Caco-2 (cell line): ENCODE measurements around the gene GABRQ. TPM values are rescaled to one million over a fixed set of nuclear protein-coding genes. Genes with fewer than 3 reads are reported as not detected.

ENCODE experiments used
- BruUV-seq: library from RNA; stranded (reverse); fragments of 400-500 nt; replicated peaks from 2 replicates; lab custom pipeline; 2021; lab: Mats Ljungman, UMichigan
- CTCF ChIA-PET: fragments of 300-600 bp; sonication (Branson Sonifier 250); formaldehyde crosslinking; loops from one replicate; lab custom pipeline; 2022; ENCODE audit warnings: antibody characterized with exemption; lab: Charles Lee
- POLR2A ChIA-PET: fragments of 300-600 bp; sonication (Branson Sonifier 250); formaldehyde crosslinking; loops from one replicate; lab custom pipeline; 2022; ENCODE audit warnings: antibody characterized with exemption; lab: Charles Lee
- DNase-seq, 2 experiments: peaks; one replicate each; pipeline versions ENCODE4 v3.0.0 to v3.0.0-alpha.2; 2020 to 2022
- H3K27me3 ChIP-seq: replicated peaks from 2 replicates; pipeline ENCODE4 v1.6.0; 2011; ENCODE audit warnings: low read length; ENCODE audit not compliant: control insufficient read depth, insufficient read depth
- H3K36me3 ChIP-seq: 2 replicates; pipeline ENCODE4 v1.5.1; 2011; ENCODE audit warnings: low read length; ENCODE audit not compliant: control insufficient read depth, insufficient read depth
- H3K4me1 ChIP-seq: fragments of 250-450 bp; sonication (Bioruptor Pico); 2 replicates; pipeline ENCODE4 v1.5.1; 2020; ENCODE audit warnings: mild to moderate bottlenecking
- H3K4me3 ChIP-seq: 2 replicates; pipeline ENCODE4 v1.5.1; 2011; ENCODE audit warnings: low read depth, mild to moderate bottlenecking, control low read depth, low read length
- H3K9me3 ChIP-seq: fragments of 250-450 bp; sonication (Bioruptor Pico); 2 replicates; pipeline ENCODE4 v1.5.1; 2020; ENCODE audit warnings: mild to moderate bottlenecking, moderate library complexity
- H3K27ac Mint-ChIP-seq: one replicate; pipeline ENCODE4 v1.8.0; 2022; ENCODE audit warnings: mixed read lengths; ENCODE audit not compliant: unreplicated experiment
- H3K27me3 Mint-ChIP-seq: one replicate; pipeline ENCODE4 v1.8.0; 2022; ENCODE audit warnings: mixed read lengths; ENCODE audit not compliant: insufficient read depth, unreplicated experiment
- H3K36me3 Mint-ChIP-seq: one replicate; pipeline ENCODE4 v1.8.0; 2022; ENCODE audit warnings: mild to moderate bottlenecking, mixed read lengths; ENCODE audit not compliant: insufficient read depth, unreplicated experiment
- H3K4me1 Mint-ChIP-seq: one replicate; pipeline ENCODE4 v1.8.0; 2022; ENCODE audit warnings: low read depth, mixed read lengths; ENCODE audit not compliant: unreplicated experiment
- H3K4me3 Mint-ChIP-seq: one replicate; pipeline ENCODE4 v1.8.0; 2022; ENCODE audit warnings: mild to moderate bottlenecking, moderate library complexity, mixed read lengths; ENCODE audit not compliant: unreplicated experiment
- H3K9me3 Mint-ChIP-seq: one replicate; pipeline ENCODE4 v1.8.0; 2022; ENCODE audit warnings: mixed read lengths; ENCODE audit not compliant: unreplicated experiment
- intact Hi-C: fragments of 100-400 bp; cut with micrococcal nuclease; formaldehyde crosslinking; loops from one replicate; pipeline ENCODE4 v1.10.0; 2022; ENCODE audit not compliant: unreplicated experiment
- total RNA-seq: library from RNA; stranded (reverse); gene quantifications from 2 replicates; pipeline ENCODE4 v1.2.3, GENCODE V29; 2022
- TF ChIP-seq, protein P1 (sequence below), 2 experiments: fragments of 200-600 bp in 1 of 2; IDR thresholded peaks; 1 replicate in 1 of 2; 2 replicates in 1 of 2; pipeline versions ENCODE4 v1.5.1 to v1.8.0; 2011 to 2022; ENCODE audit warnings: antibody characterized with exemption in 1 of 2, control low read depth in 1 of 2, inconsistent platforms in 1 of 2, low read depth in 1 of 2, low read length in 1 of 2, mild to moderate bottlenecking in 1 of 2, moderate library complexity in 1 of 2; ENCODE audit not compliant: insufficient read depth in 1 of 2, severe bottlenecking in 1 of 2, unreplicated experiment in 1 of 2

GABRQ gene
- total RNA-seq, 1 experiment from 2014 or later, result not detected

DNA sequence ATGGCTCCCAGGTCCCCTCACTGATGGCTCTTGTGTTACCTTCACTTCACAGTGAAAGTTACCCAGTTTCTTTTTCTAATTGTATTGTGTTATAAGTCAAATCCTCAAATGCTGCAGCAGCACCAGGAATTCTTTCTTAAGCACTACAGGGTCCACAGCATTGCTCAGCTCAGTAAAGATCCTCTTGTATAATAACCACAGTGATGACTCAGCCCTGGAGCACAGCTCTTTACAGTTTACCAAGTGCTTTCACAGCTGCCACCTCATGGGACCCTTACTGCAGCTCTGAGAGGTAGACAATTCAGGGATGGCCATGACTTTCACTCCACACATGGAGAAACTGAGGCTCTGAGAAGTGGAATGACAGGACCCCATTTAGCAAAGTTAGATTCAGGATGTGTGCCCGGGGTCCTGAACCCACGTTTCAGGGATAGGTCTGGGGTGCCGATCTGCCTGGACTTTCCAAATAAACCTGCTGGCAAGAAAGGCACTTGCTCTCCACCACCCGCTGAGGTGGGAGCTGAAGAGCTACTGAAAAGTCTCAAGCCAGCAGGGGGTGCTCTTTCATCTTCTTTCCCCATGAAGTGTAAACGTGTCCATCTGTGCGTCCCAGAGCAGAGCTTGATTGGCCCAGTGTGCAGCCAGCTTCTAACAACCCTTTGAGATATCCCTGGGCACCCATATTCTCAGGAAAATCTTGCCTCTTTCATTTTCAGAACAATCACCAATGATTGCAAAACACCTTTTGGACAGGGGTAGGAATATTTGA is 35.7 kb upstream of the GABRQ start:
- no TSS peak for BruUV-seq
- Mint-ChIP-seq H3K4me1 (no peaks in the 10 kb centered on the region), H3K27ac (no peak overlapping the region), H3K36me3 (no peaks in the 10 kb centered on the region), H3K27me3 (peaks cover 4% of the 10 kb centered on the region), H3K9me3 (no peaks in the 10 kb centered on the region), H3K4me3 (no peak overlapping the region)
- ChIA-PET POLR2A (no interaction called here), CTCF (interaction anchor here (1.3 kb wide), 1 partner anchor 31 kb away, joined by 6 read pairs; no protein-coding TSS in a partner anchor)
- TF ChIP-seq, protein P1, sequence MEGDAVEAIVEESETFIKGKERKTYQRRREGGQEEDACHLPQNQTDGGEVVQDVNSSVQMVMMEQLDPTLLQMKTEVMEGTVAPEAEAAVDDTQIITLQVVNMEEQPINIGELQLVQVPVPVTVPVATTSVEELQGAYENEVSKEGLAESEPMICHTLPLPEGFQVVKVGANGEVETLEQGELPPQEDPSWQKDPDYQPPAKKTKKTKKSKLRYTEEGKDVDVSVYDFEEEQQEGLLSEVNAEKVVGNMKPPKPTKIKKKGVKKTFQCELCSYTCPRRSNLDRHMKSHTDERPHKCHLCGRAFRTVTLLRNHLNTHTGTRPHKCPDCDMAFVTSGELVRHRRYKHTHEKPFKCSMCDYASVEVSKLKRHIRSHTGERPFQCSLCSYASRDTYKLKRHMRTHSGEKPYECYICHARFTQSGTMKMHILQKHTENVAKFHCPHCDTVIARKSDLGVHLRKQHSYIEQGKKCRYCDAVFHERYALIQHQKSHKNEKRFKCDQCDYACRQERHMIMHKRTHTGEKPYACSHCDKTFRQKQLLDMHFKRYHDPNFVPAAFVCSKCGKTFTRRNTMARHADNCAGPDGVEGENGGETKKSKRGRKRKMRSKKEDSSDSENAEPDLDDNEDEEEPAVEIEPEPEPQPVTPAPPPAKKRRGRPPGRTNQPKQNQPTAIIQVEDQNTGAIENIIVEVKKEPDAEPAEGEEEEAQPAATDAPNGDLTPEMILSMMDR (IDR thresholded peaks at IDR 0.05; ENCODE audit: insufficient read depth in 1 of 2, low read depth in 1 of 2, low read length in 1 of 2, severe bottlenecking in 1 of 2, unreplicated experiment in 1 of 2), result peak in 1 of 2 experiments; percentile 12
- H3K9me3 ChIP-seq, result no peaks in the 10 kb centered on the region
- no peak overlapping the region for H3K4me3 ChIP-seq
- no peaks in the 10 kb centered on the region for H3K27me3 ChIP-seq
- intact Hi-C loops, result no loop called here
- no peaks in the 10 kb centered on the region for H3K36me3 ChIP-seq
- no peak for DNase-seq
- no peaks in the 10 kb centered on the region for H3K4me1 ChIP-seq

DNA sequence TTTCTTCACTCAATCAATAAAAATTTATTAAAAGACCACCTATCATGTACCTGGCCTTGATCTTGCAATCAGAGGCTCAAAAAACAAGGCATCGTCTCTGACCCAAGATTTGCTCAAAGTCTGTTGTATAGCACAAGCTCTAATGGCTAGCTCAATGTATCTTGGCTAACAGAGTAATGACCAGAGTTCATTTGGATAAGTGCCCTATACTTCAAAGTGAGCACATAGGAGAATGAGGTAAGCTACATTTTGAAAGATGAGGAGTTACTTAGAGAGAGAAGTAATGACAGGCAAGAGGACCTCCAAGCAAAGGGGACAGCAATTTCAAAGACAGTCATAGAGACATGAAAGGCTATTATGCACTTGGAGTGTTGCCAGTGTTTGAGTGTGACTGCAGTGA is 22.9 kb upstream of the GABRQ start:
- H3K9me3 ChIP-seq, result no peaks in the 10 kb centered on the region
- H3K27me3 ChIP-seq, result no peaks in the 10 kb centered on the region
- Mint-ChIP-seq H3K4me1 (no peaks in the 10 kb centered on the region), H3K36me3 (no peaks in the 10 kb centered on the region), H3K9me3 (no peaks in the 10 kb centered on the region), H3K27ac (no peak overlapping the region), H3K4me3 (no peak overlapping the region), H3K27me3 (peaks cover 2% of the 10 kb centered on the region)
- intact Hi-C loops, result no loop called here
- ChIA-PET CTCF (no interaction called here), POLR2A (no interaction called here)
- BruUV-seq, result no TSS peak
- H3K36me3 ChIP-seq, result no peaks in the 10 kb centered on the region
- no peaks in the 10 kb centered on the region for H3K4me1 ChIP-seq
- H3K4me3 ChIP-seq, result no peak overlapping the region
- TF ChIP-seq, protein P1 (IDR thresholded peaks at IDR 0.05; ENCODE audit: insufficient read depth in 1 of 2, low read depth in 1 of 2, low read length in 1 of 2, severe bottlenecking in 1 of 2, unreplicated experiment in 1 of 2), result no peak
- no peak for DNase-seq

- H3K4me1 Mint-ChIP-seq, result no peaks in the 10 kb centered on the region
- TF ChIP-seq, protein P1 (IDR thresholded peaks at IDR 0.05; ENCODE audit: insufficient read depth in 1 of 2, low read depth in 1 of 2, low read length in 1 of 2, severe bottlenecking in 1 of 2, unreplicated experiment in 1 of 2), result no peak
- ChIA-PET POLR2A (no interaction called here), CTCF (no interaction called here)
- DNase-seq, result no peak
- no peaks in the 10 kb centered on the region for H3K9me3 Mint-ChIP-seq
- no peaks in the 10 kb centered on the region for H3K4me1 ChIP-seq
- BruUV-seq, result no TSS peak
- no peaks in the 10 kb centered on the region for H3K9me3 ChIP-seq
- no peaks in the 10 kb centered on the region for H3K36me3 Mint-ChIP-seq
- intact Hi-C loops, result no loop called here
- no peak overlapping the region for H3K4me3 Mint-ChIP-seq
- H3K27me3 ChIP-seq, result no peaks in the 10 kb centered on the region
- H3K27ac Mint-ChIP-seq, result no peak overlapping the region
- no peaks in the 10 kb centered on the region for H3K36me3 ChIP-seq
- no peak overlapping the region for H3K4me3 ChIP-seq
- H3K27me3 Mint-ChIP-seq, result peaks cover 4% of the 10 kb centered on the region
Observed at GRCh38 chrX:152619897-152620296, 17.8 kb upstream of the GABRQ start.
